T-helper 2 cell (primary cell): Measurements from ENCODE around the gene HTRA3.

ENCODE experiments used
- DNase-seq, 5 experiments: peaks; one replicate each; pipeline versions ENCODE4 v3.0.0 to v3.0.0-alpha.2; 2012 to 2022

The HTRA3 gene

DNA sequence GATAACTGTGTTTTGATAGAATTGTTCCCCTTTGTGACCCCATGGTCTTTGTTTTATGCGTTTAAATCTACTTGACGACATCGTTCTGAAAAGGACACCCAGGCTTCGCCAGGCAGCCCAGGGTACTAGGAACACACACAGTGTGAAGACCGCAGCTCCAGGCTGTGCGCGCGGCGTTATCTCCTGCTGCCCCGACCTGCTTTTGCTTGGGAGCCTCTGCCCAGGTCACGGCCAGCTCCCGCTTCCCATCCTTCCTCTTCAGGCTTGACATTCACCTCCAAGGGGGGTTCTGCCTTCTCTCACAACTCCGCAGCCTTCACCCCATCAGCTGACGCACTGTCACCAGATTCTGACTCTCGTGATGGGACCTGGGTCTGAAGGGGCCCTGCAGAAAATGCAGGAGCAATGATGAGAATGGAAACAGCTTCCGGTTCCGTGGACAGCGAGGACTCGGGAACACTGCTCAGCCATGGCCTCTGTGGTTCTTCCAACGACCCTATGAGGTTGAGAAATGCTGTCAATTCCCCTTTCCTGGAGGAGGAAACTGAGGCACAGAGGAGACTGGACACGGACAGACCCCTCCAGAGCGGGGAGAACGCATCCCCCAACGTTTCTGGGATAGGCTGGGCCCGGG, 536 bp upstream of the HTRA3 start:
- no peak for DNase-seq

DNA sequence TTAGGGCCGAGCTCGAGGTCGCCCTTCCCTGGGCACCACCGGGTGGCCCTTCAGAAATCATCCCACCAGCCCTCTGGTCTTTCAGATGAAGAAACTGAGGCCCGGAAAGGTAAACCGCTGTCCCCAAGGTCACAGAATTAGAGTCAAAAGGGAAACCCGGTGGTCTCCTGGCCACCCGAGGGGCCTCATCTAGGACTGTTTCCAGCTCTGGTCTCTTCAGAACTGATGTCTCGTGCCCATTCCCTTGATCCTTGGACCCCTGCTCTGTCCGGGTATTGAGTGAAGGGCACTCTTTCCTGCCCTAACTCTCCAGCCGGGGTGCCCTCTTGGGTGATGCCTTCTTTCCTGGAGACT, 841 bp downstream of the HTRA3 start:
- DNase-seq: no peak

DNA sequence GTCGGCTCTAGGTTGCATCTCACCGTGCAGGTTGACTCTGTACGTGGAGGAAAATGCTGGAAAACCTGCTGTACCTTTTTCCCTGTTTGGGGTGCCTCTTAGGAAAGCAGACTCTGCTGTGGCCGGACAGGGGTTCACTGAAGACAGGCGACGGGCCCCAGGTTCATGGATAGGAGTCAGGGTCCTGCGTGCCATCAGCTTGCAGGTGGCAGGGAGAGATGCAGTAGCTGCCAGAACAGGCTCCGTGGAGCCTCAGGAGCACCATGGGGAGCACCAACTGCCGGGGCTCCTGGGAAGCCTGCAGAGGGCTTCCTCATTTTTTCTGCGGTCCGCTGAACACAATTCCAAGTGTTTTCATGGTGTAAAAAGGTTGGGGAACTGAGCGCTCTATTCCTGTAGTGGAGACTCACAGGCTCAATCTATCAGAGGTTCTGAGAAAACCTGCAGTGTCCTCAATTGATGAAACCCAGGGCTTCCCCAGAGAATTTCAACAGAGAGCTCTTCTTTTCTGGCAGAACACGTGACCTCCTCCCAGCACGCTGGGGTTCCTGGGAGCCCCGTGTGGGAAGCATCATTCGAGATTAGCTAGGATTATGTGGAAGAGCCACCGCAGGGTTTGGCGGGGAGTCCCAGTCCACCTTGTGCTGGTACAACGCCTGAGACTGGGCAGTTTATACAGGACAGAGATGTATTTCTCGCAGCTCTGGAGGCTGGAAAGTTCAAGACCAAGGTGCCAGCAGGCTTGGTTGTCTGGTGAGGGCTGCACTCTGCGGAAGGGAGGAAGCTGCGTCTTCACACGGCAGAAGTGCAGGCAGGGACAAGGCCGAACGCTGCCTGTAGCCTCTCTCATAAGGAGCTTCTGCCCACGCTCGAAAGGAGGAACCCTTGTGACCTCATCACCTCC, 1.6 kb downstream of the HTRA3 start:
- no peak for DNase-seq

DNA sequence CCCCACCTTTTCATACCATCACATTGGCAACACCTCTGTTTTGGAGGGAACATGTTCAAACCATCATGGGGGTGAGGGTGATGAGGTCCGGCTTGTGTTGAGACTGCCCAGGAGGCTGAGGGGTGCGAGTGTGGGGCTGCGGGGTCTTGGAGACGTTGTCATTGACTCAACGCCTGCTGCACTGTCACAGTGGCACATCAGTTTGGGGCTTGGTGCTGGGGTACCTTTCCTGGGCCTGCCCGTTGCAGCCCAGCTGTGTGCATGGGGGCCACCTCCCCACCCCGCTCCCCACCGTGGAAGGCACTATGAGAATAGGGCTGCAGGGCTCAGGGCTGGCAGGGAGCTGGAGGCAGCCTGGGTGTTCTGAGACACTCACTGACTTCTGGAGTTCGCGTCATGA, 2.3 kb downstream of the HTRA3 start:
- no peak for DNase-seq

DNA sequence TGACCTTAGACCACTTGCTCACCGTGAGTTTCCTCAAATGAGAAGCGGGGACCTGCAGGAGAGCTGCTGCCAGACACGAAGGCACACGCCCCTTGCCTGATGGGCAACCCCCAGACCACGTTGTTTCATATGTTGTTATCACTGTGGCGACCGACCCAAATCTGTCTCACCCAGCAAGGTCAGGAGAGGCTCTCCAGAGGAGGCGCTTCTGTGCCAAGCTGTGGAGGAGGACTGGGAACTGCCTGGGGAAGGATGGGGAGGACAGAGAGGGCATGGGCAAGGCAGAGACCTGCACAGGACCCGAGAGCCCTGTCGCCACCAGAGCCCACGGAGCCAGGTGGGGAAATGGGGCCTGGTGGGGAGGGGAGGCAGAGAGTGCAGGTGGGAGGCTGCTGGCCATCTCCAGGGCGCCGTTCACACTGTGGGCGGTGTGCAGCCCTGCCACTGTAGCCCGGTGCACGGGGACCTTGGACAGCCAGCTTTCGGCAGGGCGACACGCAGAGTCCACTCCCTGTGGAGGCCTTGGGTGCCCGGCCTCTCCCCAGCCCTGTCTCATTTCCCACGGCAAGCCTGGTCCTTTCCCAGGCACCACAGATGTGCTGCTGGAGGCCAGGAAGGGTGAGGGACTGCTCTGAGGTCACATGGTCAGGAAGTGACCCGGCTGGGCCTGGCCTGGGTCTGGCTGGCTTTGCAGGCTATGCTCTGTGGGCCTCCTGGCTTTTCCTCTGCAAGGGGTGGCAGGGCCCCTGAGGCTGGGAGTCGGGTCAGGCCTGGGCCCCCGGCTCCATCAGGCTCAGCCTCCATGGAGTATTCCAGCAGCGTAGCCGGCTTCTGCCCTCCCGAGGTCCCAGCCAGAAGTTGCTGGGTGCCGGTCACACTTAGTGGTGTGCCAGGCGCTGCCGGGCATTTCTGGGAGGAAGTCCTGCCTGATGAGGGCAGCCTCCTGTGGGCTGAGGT, 3.2 kb downstream of the HTRA3 start:
- DNase-seq: no peak

DNA sequence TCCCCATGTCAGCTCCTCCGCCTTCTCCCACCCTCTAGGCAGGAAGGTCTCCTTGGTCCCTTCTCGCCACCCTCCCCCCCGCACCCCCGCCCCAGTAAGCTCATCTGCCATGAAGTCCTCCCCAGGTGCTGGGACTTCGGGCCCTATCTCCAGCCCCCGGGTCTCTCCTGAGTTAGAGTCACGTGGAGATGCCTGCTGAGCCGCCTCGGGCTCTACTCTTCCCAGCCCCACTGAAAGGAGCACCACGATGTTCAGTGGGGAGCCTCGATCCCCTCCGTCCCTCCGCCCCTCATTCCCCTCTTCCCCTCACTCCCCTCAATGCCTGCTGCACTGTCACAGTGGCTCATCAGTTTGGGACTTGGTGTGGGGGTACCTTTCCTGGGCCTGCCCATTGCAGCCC, 3.9 kb downstream of the HTRA3 start:
- no peak for DNase-seq

DNA sequence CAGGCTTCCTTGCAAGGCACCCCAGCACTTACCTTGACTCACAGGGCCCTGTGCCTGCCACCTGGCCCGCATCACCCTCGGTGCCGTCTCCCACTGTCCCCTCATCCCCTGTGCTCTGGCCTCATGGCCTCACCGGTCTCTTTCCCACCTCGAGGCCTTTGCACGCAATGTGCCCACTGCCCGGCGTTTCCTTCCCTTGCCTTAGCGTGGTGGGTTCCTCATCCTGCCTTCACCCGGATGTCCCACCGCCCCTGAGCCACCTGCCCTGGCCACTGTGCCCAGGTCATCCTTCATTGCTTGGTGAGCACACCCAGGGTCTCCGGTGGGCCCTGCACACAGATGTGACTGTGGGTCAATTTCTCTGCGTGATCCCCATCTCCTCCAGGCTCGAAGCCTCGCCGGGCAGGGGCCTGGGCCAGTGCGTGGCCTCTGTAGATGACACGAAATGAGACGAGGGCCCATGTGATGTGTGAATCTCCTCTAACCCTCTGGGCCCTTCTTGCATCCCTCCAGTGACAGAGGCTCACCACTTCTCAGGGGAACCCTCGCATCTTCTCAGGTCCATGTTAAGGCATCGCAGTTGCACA, 4.6 kb downstream of the HTRA3 start:
- no peak for DNase-seq

DNA sequence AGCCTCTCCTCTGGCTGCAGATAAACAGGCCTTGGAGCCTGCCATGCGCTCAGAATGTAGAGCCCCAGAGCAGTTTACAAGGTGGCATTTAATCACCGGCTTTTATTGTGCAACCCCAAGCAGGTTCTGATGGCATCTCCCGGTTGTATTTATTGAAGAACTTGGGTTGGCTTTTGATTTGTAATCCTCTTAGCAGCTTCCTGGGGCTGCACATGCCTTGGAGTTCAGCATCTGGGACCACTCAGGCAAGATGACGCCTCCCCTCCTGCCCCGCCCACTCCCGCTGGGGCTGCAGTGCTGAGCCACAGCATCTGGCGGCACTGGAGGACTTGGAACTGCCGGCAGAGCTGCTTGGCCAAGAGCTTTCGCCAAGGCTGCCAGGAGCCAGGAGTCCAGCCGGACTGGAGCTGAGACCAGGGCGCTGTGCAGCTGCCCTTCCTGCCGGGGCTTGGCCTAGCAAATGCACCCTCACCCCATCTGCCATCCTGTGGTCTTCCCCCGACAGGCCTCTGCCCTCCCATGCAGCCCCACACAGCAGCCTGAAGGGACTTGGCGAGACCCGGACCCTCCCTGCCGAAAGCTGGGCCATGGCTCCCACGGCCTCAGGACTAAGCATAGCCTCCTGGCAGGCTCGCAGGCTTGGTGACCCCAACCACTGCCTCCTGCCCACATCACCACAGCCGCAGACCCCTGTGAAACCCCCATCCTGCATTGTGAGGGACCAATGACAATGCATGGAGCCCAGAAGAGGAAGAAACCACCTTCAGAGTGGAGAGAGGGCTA, 5.4 kb downstream of the HTRA3 start:
- no peak for DNase-seq

DNA sequence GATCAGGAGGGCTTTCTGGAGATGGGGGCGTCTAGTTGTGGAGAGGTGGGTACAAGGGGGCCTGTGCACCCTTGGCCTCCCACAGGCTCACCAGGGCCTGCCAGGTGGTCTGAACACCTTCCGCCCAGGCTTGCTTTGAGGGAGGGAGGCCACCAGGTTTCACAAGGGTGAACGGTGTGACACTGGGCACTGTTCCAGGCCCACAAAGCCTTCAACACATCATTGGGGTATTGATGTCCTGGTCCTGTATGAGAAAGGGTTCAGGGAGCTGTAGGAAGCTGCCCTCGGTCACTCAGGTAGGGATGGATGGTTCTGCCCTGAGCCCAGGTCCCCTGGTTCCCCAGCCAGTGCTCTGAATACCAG, 6.0 kb downstream of the HTRA3 start:
- no peak for DNase-seq

DNA sequence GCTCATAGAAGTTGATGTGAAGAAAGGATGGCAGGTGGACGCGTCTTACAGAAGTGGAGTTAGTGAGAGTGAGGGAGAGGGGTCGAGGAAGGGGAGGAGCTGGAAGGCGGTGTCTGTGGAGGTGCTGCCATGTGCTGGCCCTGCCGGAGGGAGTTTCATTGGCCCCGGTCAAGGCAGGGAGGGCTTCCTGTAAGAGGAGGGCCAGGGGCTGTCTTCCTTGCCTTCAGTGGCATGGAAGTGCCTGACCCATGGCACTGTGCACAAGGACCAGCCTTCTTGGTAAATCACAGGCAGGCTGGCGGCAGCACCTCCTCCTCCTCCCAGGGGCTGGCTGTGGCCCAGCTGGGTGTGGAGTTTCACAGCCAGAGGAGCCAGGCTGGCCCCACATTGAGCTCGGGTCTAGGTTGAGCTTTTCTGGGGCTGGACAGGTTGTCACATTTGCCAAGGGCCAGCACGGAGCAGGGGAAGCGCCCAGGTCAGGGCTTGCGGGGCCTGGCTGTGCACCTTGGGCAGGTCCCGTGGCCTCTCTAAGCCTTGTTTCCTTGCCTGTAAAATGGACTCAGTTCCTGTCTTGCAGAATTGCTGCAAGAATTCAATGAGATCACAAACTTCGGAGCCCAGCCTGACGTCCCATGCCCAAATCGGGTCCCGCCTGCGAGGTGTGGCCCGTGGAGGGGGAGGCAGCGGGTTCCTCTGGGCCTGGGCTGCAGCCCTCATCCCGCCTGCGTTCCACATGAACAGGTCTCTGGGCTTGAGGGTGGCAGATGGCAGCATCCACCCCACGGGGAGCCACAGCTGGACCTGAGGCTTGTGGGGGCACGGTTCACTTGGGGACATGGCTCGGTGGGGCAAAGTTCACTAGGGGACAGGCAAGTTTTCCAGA, 7.0 kb downstream of the HTRA3 start:
- no peak for DNase-seq

DNA sequence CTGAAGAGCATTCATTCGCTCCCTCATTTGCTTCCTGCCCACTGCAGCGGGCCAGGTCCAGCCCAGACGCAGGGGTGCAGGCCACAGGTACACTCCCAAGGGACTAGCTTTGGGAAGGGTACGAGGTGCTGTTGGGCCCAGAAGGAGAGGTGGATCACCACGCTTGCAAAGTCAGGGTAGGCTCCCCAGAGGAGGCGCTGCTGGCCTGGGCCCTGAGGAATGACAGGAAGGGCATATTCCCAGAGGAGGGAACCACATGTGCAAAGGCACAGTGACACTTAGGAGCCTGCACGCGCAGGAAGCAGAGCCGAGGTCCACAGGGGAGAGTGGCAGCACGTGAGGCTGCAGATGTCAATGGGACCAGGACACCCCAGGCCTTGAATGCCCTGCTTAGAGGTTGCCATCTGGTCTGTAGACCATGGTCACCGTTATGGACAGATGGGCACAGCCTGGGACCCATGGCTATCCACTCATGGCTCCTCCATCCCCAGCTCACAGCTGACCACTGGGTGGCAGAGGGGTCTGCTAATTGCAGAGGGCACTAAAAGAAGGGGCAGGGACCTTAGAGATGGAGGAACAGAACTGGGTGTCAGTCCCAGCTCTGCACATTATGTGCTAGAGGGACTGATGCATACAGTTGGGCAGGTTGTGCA, 7.9 kb downstream of the HTRA3 start:
- DNase-seq: no peak

DNA sequence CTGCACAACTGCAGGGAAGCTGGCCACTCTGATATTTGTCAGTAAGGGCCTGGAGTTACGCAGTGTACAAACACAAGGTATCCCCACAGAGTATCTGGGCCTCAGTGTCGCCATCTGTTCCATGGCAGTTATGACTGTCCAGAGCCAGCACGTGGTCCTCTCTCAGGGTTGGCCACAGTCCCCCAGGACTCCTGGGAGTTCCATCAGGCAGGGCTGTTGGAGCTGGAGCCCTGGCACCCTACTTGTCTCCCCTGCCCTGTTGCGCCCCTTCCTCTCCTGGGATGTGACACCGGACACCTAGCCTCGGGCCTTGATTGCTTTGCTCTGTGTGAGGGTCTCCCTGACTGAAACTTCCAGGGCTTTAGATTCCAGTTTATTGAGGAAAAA, 8.4 kb downstream of the HTRA3 start:
- DNase-seq: no peak

DNA sequence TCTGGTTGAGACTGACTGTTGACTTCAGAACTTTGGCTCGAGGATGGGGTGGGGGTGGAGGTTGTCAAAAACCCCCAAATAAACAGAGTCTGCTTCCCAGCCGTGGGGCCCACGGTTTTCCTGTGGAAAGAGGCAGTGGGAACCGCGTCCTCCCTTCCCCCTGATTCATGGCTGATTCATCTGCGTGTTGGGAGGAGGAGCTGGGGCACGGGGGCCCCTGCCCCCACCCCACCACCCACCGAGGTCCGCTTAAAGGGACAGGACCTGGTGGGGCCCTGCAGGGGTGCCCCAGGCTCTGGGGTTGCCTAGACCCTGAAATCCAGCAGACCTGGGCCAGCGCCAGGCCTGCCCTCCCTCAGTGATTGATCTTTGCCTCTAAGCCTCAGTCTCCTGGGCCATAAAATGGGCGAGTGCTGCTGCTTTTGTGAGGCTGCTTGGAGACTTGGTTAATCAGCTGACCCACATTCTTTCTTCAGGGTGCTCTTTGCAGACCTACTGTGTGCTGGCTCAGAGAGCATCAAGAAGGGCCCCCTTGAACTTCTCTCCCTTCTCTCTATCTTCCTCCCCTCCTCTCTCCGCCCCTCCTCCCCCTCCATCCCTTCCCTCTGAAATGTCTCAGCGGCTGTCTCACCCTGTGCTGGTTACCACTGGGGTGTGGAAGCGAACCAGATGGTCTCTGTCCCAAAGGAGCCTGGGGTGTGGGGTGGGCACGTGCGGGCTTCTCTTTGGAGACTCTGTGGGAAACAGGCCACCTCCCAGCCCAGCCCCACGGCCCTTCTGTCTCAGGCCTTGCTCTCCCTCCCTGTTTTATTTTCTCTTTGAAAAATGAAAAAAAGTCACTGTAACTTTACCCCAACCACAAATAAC, 9.1 kb downstream of the HTRA3 start:
- DNase-seq: no peak

DNA sequence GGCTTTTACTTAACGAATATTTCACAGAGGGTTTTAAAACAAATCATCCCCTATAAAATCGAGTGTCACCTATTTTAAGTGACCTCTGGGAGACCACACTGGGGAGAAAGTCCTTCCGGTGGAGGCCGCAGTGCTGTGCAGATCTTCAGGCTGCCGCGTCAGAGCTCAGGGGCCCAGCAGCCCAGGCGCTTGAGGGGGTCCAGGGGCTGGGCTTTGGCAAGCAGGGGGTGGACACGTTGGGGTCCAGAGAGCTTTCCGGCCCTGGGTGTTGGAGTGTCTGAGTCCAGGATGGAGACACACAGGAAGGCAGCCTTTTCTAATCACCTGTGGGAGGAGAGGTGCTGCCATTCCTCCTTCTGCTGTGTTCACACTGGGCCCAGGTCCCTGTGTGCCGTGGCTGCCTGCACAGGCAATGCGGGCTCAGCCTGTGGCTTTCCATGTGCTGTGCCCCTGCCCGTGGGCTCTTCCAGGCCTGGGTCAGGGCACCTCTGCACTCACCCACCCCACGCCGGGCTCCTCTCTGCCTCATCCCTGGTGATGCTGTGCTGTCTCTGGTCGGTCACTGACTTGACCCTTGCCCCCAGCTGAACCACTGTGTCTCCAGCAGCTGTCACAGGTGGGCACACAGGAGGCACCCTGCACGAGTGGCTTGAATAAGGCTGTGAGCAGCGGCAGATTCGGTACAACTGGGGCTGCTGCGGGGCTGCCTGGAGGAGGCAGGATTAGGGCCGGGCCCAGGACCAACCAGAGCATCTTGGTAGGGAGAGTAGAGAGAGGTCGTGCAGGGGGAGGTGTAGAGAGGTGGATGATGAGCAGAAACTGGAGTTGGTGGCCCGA, 10.0 kb downstream of the HTRA3 start:
- DNase-seq: no peak

DNA sequence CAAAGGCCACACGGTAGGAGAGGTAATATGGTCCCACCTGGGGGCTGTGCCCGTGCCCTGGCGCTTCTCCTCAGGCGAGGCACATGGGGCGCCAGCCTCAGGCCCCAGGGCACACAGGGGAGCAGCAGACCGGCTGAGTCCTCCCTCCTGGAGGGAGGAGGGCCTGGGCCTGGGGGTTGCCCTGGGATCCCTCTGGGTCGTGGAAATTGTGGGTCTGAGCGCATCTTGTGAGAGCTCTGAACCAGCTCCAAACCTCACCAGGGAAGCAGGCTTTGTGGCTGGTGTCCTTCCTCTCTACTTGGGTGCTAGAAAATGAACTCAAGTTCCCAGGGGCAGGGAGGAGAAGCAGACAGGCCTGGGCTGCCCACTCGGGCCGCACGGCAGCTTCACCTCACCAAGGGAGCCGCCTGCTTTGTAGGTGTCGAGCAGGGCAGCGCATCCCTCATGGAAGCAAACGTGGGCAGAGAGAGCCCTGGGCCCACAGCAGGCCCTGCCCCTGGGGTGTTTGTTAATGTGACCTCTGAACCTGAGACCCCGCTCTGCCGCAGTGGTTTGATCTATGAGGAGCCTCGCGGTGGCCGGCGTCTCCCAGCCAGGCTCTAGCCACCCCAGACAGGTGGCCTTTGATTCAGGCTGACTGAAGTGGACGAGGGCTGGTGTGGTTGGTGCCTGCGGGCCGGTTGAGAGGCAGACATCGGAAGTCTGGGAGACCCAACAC, 10.8 kb downstream of the HTRA3 start:
- DNase-seq: no peak

DNA sequence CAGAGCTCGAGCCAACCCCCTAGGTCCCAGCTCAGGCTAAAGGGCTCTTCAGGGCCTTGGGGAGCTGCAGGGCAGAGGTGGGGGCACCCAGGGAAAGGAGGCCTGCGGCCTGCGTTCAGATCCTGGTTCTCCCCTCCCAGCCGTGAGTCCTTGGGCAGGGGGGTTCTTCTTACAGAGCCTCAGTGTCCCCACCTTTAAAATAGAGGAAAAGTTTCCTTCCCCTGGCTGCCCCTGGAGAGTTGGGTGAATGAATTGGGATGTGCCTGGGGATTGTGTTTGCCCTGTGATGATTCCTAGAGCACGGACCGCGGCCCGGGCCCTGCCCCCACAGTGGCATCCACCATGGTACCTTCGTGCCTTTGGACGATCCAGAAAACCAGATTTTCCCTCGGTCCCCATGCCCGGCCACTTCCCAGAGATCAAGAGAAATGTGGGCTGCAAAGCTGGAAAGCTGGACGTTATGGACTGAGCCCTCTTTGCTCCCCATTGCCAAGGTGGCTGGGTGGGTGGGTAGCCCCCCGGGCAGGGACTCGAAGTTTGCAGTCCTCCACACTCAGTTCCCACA, 11.4 kb downstream of the HTRA3 start:
- no peak for DNase-seq

DNA sequence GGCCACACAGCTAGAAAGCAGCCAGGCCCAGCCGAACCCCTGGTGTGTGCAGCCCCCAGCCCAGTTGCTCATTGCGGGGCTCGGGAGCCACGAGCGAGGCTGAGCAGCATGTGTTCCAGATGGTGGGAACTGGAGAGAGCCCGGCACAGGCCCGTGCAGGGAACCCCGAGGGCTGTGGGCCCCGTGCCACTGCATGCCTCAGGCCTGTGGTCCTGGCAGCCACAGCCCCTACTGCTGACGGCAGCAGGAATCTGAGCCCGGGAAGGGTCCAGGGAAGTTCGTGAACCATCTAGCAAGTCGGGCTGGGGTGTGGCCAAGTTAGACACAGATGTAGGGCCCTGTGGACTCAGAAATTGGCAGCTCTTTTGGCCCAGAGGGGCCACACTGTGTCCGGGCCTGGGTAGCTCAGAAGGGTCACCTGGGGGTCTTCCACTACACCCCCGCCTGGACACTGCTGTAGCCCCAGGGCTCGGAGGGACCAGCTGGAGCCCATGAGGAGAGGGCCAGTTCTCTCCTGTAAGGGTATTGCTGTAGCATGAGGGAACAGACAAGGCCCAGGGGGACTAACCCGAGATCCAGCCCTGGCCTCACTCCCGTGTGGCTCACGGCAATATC, 12.1 kb downstream of the HTRA3 start:
- DNase-seq: no peak
